ENCODE measurements around the gene TNFRSF18. TPM values are rescaled to one million over a fixed set of nuclear protein-coding genes. Genes with fewer than 3 reads are reported as not detected.
A peak's percentile ranks its signal among the peaks of the same experiment; 100 is the strongest.

Gene TNFRSF18
- polyA plus RNA-seq, 5 donors: 0.28 to 1.4 (median 0.93) TPM

GRCh38 chr1:1213345-1214265, 7.2 kb upstream of the TNFRSF18 start, which contains the start of gene TNFRSF4:
TNFRSF4 (minus strand) TSS chr1:1214153; CDS start chr1:1214127, 26 bp downstream.
- no peak for DNase-seq

GRCh38 chr1:1212780-1213344, 6.5 kb upstream of the TNFRSF18 start:
- no peak for DNase-seq

- DNase-seq: no peak
Measured at GRCh38 chr1:1211541-1212441, 5.4 kb upstream of the TNFRSF18 start.

- no peak for DNase-seq
Measured at GRCh38 chr1:1210726-1211540, 4.5 kb upstream of the TNFRSF18 start.

GRCh38 chr1:1208713-1209433, 2.5 kb upstream of the TNFRSF18 start:
- no peak for DNase-seq

GRCh38 chr1:1207571-1207892, 1.1 kb upstream of the TNFRSF18 start:
- no peak for DNase-seq

- DNase-seq: no peak
Measured at GRCh38 chr1:1206966-1207531, 657 bp upstream of the TNFRSF18 start.

GRCh38 chr1:1205769-1206375, 520 bp downstream of the TNFRSF18 start:
- DNase-seq: no peak

GRCh38 chr1:1204998-1205768, 1.2 kb downstream of the TNFRSF18 start:
- no peak for DNase-seq

- no peak for DNase-seq
Measured at GRCh38 chr1:1204425-1204920, 1.9 kb downstream of the TNFRSF18 start.

- no peak for DNase-seq
Measured at GRCh38 chr1:1203561-1204424, 2.6 kb downstream of the TNFRSF18 start.

GRCh38 chr1:1202831-1203560, 3.4 kb downstream of the TNFRSF18 start:
- no peak for DNase-seq

GRCh38 chr1:1200876-1201810, 5.2 kb downstream of the TNFRSF18 start:
- peak; percentile 7 to 27 for DNase-seq

- no peak for DNase-seq
Measured at GRCh38 chr1:1199961-1200875, 6.2 kb downstream of the TNFRSF18 start.

All from right lung (tissue), 5 donors.